Gastroesophageal sphincter (tissue), 4 donors: ENCODE data around the gene ERC1. TPM values are rescaled to one million over a fixed set of nuclear protein-coding genes. Genes with fewer than 3 reads are reported as not detected.

Experiments used
- ATAC-seq: fragments of 150-250 bp; one replicate; pipeline ENCODE4 v1.9.1; 2016; ENCODE audit warnings: mild to moderate bottlenecking, moderate library complexity
- H3K27ac ChIP-seq, 4 donors: fragments of 200-600 bp; sonication (generic) in 3 of 4; 1 replicate in 3 of 4; 2 replicates in 1 of 4; pipeline ENCODE4 v1.5.1; 2016 to 2019
- H3K27me3 ChIP-seq: fragments of 200-600 bp; sonication (generic); one replicate; pipeline ENCODE4 v1.5.1; 2019
- H3K36me3 ChIP-seq, 2 donors: fragments of 200-600 bp; sonication (generic); one replicate each; pipeline ENCODE4 v1.5.1; 2019; ENCODE audit warnings: control low read depth in 1 of 2
- H3K4me1 ChIP-seq, 3 donors: fragments of 200-600 bp; sonication (generic); 1 replicate in 2 of 3; 2 replicates in 1 of 3; pipeline ENCODE4 v1.5.1; 2016 to 2019; ENCODE audit warnings: control low read depth in 2 of 3
- H3K4me3 ChIP-seq, 2 donors: fragments of 200-600 bp; sonication (generic); one replicate each; pipeline ENCODE4 v1.5.1; 2019; ENCODE audit warnings: mild to moderate bottlenecking in 1 of 2, moderate library complexity in 1 of 2
- H3K9me3 ChIP-seq, 3 donors: fragments of 200-600 bp; sonication (generic); one replicate each; pipeline ENCODE4 v1.5.1; 2017 to 2019; ENCODE audit warnings: control low read depth in 2 of 3
- CTCF ChIP-seq, 4 experiments: fragments of 200-600 bp in 2 of 4; fragments of 450-650 bp in 2 of 4; sonication (generic) in 1 of 4; IDR thresholded peaks; one replicate each; pipeline ENCODE4 v1.5.1; 2017 to 2019; ENCODE audit warnings: antibody characterized with exemption in 4 of 4, mild to moderate bottlenecking in 2 of 4, moderate library complexity in 2 of 4
- EP300 ChIP-seq: sonication (generic); formaldehyde crosslinking; IDR thresholded peaks from one replicate; pipeline ENCODE4 v1.6.1; 2017; ENCODE audit warnings: antibody characterized with exemption, mild to moderate bottlenecking
- POLR2A ChIP-seq, 2 donors: fragments of 450-650 bp; IDR thresholded peaks; one replicate each; pipeline ENCODE4 v1.6.1; 2017; ENCODE audit warnings: antibody characterized with exemption in 2 of 2, mild to moderate bottlenecking in 2 of 2, moderate library complexity in 1 of 2
- POLR2AphosphoS5 ChIP-seq: sonication (generic); formaldehyde crosslinking; IDR thresholded peaks from one replicate; pipeline ENCODE4 v1.6.1; 2017; ENCODE audit warnings: antibody characterized with exemption
- WGBS, 2 donors: methylation state at CpG; one replicate each; pipeline ENCODE4 v1.1.5; 2018; ENCODE audit warnings: low coverage in 1 of 2; 5-methylcytosine and 5-hydroxymethylcytosine counted together
- total RNA-seq, 4 donors: library from RNA; depleted of rRNA; stranded (reverse); fragments of >200 nt; gene quantifications; one replicate each; pipeline ENCODE4 v1.1.0, GENCODE V29; 2016

Gene ERC1
- total RNA-seq, 4 donors from 2014 or later = 38.3 to 80.2 (median 58.4) TPM

DNA sequence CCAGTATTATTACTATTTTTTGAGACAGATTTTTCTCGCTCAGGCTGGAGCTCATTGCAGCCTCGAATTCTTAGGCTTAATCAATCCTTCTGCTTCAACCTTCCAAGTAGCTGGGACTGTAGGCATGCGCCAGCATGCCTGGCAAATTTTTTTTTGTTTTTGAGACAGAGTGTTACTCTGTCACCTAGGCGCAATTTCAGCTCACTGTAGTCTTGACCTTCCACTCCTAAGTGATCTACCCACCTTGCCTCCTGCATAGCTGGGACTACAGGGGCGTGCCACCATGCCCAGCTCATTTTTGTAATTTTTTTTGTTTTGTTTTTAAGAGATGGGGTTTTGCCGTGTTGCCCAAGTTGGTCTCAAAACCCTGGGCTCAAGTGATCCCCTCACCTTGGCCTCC is 15.2 kb downstream of the ERC1 start:
- Histone ChIP-seq H3K36me3 (no peaks in the 10 kb centered on the region), H3K27me3 (no peaks in the 10 kb centered on the region), H3K27ac (no peak overlapping the region), H3K4me1 (peaks cover 0 to 13% (median 0%) of the 10 kb centered on the region in 3 donors), H3K4me3 (no peak overlapping the region), H3K9me3 (no peaks in the 10 kb centered on the region)
- WGBS, 2 donors = 92 to 94% methylated on average over 5 to 6 of the region's 6 CpGs
- ATAC-seq = no peak
- TF ChIP-seq POLR2A (IDR thresholded peaks at IDR 0.05) (no peak), POLR2AphosphoS5 (no peak), EP300 (no peak), CTCF (IDR thresholded peaks at IDR 0.05) (no peak)

DNA sequence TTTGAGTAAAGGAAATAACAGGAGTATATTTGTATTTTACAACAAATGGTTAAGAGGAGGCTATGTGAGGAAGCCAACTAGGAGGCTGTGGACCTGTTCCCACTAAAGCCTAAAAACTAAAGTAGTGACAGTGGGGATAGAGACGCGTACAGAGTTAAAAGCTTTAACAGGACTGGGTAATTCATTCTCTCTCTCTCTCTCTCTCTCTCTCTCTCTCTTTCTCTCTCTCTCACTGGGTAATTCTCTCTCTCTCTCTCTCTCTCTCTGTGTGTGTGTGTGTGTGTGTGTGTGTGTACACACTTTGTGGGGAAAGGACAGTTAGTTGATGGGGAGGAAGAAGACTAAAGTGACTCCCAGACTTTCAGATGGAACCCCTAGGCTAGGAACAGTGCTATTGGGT is 16.3 kb downstream of the ERC1 start:
- H3K4me3 ChIP-seq = no peak overlapping the region
- TF ChIP-seq EP300 (no peak), POLR2AphosphoS5 (no peak), POLR2A (IDR thresholded peaks at IDR 0.05) (no peak), CTCF (IDR thresholded peaks at IDR 0.05) (no peak)
- 88 to 100% methylated on average over 2 of the region's 2 CpGs for WGBS, 2 donors

GRCh38 chr12:1007994-1008393 is 17.0 kb downstream of the ERC1 start:
- H3K36me3 ChIP-seq = no peaks in the 10 kb centered on the region
- H3K4me3 ChIP-seq = no peak overlapping the region
- no peaks in the 10 kb centered on the region for H3K27me3 ChIP-seq
- peaks cover 0 to 13% (median 0%) of the 10 kb centered on the region in 3 donors for H3K4me1 ChIP-seq
- H3K9me3 ChIP-seq = no peaks in the 10 kb centered on the region
- no peak for ATAC-seq
- TF ChIP-seq POLR2A (IDR thresholded peaks at IDR 0.05) (no peak), POLR2AphosphoS5 (no peak), CTCF (IDR thresholded peaks at IDR 0.05) (no peak), EP300 (no peak)
- H3K27ac ChIP-seq = no peak overlapping the region
- 82 to 93% methylated on average over 6 to 7 of the region's 7 CpGs for WGBS, 2 donors

More for the DNA sequence above, 16.3 kb downstream of the ERC1 start:
- Histone ChIP-seq H3K9me3 (no peaks in the 10 kb centered on the region), H3K27ac (no peak overlapping the region), H3K4me1 (peaks cover 0 to 13% (median 0%) of the 10 kb centered on the region in 3 donors), H3K27me3 (no peaks in the 10 kb centered on the region), H3K36me3 (no peaks in the 10 kb centered on the region)
- ATAC-seq = no peak

GRCh38 chr12:1011091-1011490 is 20.1 kb downstream of the ERC1 start:
- ATAC-seq = no peak
- no peaks in the 10 kb centered on the region for H3K27me3 ChIP-seq
- no peaks in the 10 kb centered on the region for H3K9me3 ChIP-seq
- TF ChIP-seq POLR2A (IDR thresholded peaks at IDR 0.05) (no peak), POLR2AphosphoS5 (no peak), EP300 (no peak), CTCF (IDR thresholded peaks at IDR 0.05) (no peak)
- H3K4me3 ChIP-seq = no peak overlapping the region
- 93 to 100% methylated on average over 3 to 5 of the region's 5 CpGs for WGBS, 2 donors
- H3K4me1 ChIP-seq = peaks cover 0 to 12% (median 0%) of the 10 kb centered on the region in 3 donors
- H3K27ac ChIP-seq = no peak overlapping the region
- H3K36me3 ChIP-seq = no peaks in the 10 kb centered on the region

GRCh38 chr12:1013618-1014489 is 22.8 kb downstream of the ERC1 start:
- no peak overlapping the region for H3K27ac ChIP-seq
- 82 to 85% methylated on average over 7 to 9 of the region's 10 CpGs for WGBS, 2 donors
- H3K4me3 ChIP-seq = no peak overlapping the region
- H3K9me3 ChIP-seq = no peaks in the 10 kb centered on the region
- ATAC-seq = no peak
- no peaks in the 10 kb centered on the region for H3K36me3 ChIP-seq
- TF ChIP-seq CTCF (IDR thresholded peaks at IDR 0.05) (no peak), POLR2A (IDR thresholded peaks at IDR 0.05) (no peak), EP300 (no peak), POLR2AphosphoS5 (no peak)
- no peaks in the 10 kb centered on the region for H3K27me3 ChIP-seq
- H3K4me1 ChIP-seq = peaks cover 0 to 12% (median 0%) of the 10 kb centered on the region in 3 donors
